ENCODE measurements around the gene GIMAP4. TPM values are rescaled to one million over a fixed set of nuclear protein-coding genes. Genes with fewer than 3 reads are reported as not detected.
"Not testable (repeated sequence)": the region's sequence is repeated elsewhere in the genome, so short reads cannot be mapped to it uniquely, and the experiment has no call there.

The GIMAP4 gene
- total RNA-seq, 1 donor from 2014 or later = 61.1 TPM

DNA sequence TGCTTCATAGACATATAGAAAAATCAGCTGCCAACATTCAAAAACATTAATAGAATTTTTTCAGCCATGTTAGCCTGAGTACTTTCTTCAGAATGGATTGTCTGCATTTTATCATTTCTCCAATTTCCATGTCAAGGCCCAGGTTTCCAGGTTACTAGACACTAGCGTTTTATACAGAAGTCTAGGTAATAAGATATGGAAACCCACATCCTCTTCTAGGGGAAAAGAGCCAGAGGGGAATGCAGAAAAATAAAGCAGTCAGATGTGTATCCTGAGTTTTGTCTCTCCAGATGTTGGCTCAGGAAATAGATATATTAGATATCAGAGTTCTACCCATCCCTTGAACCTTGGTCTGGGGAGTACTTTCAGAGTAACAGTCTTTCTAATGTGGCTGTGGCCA, 20.4 kb downstream of the GIMAP4 start:
- H3K4me1 Mint-ChIP-seq = peaks cover 46% of the 10 kb centered on the region
- DNase-seq = no peak
- no peaks in the 10 kb centered on the region for H3K27me3 Mint-ChIP-seq
- no peak overlapping the region for H3K4me3 Mint-ChIP-seq
- H3K36me3 Mint-ChIP-seq (ENCODE audit: low read depth) = peaks cover 48% of the 10 kb centered on the region
- H3K9me3 Mint-ChIP-seq = peaks cover 44% of the 10 kb centered on the region
- intact Hi-C loops (cut with micrococcal nuclease) = loop anchor here (5.0 kb wide), 2 partner anchors 150 to 165 kb away; partner anchors contain the start of gene GIMAP5
- H3K27ac Mint-ChIP-seq = no peak overlapping the region

DNA sequence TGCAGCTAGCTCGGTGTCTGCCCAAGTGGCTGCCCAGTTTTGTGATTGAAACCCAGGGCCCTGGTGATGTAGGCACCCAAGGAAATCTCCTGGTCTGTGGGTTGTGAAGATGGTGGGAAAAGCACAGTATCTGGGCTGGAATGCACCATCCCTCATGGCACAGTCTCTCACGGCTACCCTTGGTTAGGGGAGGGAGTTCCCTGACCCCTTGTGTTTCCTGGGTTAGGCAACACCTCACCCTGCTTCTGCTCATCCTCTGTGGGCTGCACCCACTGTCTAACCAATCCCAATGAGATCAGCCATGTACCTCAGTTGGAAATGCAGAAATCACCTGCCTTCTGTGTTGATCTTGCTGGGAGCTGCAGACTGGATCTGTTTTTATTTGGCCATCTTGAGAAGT, 27.6 kb downstream of the GIMAP4 start:
- DNase-seq = no peak
- intact Hi-C loops (cut with micrococcal nuclease) = no loop called here
- Mint-ChIP-seq H3K4me3 (no peak overlapping the region), H3K9me3 (peaks cover 63% of the 10 kb centered on the region), H3K36me3 (ENCODE audit: low read depth) (peaks cover 54% of the 10 kb centered on the region), H3K27ac (no peak overlapping the region), H3K27me3 (no peaks in the 10 kb centered on the region), H3K4me1 (peaks cover 28% of the 10 kb centered on the region)

DNA sequence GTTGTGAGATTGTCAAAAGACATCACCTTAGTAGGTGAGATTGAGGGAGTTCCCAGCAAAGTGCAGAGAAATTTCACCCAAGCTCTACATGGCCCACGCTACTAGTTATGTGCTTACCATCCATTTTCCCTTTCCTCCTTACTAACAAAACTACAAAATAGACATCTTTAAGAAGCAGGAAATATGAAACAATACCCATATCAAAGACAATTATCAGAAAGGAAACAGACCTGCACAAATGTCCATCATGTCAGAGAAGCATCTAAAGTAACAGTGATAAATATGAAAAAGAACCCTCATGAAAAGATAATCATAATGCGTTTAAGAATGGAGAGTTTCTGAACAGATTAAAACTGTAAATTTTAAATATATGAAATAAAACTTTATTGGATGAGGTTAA, 28.2 kb downstream of the GIMAP4 start:
- no peak for DNase-seq
- Mint-ChIP-seq H3K27ac (no peak overlapping the region), H3K4me1 (peaks cover 26% of the 10 kb centered on the region), H3K27me3 (no peaks in the 10 kb centered on the region), H3K4me3 (no peak overlapping the region), H3K9me3 (peaks cover 65% of the 10 kb centered on the region), H3K36me3 (ENCODE audit: low read depth) (peaks cover 58% of the 10 kb centered on the region)
- intact Hi-C loops (cut with micrococcal nuclease) = no loop called here

DNA sequence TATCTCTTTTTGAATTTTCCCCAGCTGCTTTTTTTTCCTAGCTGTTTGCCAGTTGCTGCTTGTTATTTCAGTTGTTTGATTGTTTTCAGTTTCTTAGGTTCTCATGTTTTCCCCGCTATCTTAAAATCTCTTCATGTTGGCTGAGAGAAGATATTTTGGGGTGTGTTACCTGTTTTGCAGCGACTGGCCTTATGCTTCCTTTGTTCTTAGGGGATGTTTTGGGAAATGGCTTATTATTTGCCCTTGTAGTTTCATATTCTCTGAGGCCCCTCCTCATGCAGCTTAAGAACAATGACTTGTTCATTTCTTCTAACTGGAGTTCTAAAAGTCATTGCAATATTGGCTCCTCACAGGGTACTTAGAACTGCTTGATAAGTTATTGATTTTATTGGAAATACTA, 36.4 kb downstream of the GIMAP4 start:
- Mint-ChIP-seq H3K4me3 (peak overlapping the region; percentile 28), H3K4me1 (peaks cover 23% of the 10 kb centered on the region), H3K36me3 (ENCODE audit: low read depth) (peaks cover 19% of the 10 kb centered on the region), H3K9me3 (peaks cover 14% of the 10 kb centered on the region), H3K27ac (peak overlapping the region; percentile 74)
- peak; percentile 76 for DNase-seq
- H3K27me3 Mint-ChIP-seq; intact Hi-C loops (cut with micrococcal nuclease): not testable (repeated sequence)

DNA sequence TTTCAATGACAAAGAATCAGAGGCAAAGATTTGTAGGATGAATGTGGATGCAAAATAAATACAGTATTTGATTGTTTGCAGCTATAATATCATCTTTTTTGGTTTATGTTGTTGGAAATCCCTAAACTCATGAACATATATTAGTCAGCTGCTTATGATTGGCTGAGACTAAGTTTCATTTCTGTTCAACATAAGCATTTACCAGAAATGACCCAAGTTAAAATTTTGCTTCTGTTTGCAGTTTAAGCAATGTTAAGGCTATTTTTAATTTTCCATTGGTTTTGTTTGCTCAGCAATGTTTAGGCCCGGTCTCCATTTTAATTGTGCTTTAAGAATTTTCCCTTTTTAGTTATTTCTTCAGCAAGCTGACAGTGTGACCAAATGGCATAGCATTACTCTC, 43.0 kb downstream of the GIMAP4 start:
- intact Hi-C loops (cut with micrococcal nuclease) = no loop called here
- peak overlapping the region; percentile 46 for H3K4me3 Mint-ChIP-seq
- peaks cover 24% of the 10 kb centered on the region for H3K36me3 Mint-ChIP-seq (ENCODE audit: low read depth)
- peak overlapping the region; percentile 92 for H3K27ac Mint-ChIP-seq
- no peak for DNase-seq
- peaks cover 56% of the 10 kb centered on the region for H3K4me1 Mint-ChIP-seq
- no peaks in the 10 kb centered on the region for H3K27me3 Mint-ChIP-seq
- peaks cover 24% of the 10 kb centered on the region for H3K9me3 Mint-ChIP-seq

DNA sequence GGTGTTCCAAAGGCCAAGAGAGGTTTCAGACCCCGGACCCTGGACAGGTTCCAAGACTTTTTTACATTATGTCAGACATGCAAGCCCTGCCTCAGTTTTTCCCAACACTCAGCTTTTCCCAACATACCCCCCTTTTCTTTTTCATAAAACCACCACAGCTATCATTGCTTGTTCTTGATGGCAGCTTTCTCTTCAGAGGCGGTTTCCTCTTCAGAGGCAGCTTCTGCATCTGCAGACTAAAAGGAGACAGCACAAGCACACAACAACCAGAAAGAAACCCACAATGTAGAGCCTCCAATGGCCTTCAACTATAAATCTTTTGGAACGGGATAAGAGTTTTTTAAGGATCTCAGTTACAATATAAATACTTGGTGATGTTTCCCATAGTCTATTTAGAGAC, 45.7 kb downstream of the GIMAP4 start:
- Mint-ChIP-seq H3K9me3 (peaks cover 24% of the 10 kb centered on the region), H3K36me3 (ENCODE audit: low read depth) (peaks cover 33% of the 10 kb centered on the region), H3K4me1 (peaks cover 61% of the 10 kb centered on the region), H3K27me3 (no peaks in the 10 kb centered on the region), H3K4me3 (peak overlapping the region; percentile 56), H3K27ac (peak overlapping the region; percentile 70)
- intact Hi-C loops (cut with micrococcal nuclease) = no loop called here
- DNase-seq = peak; percentile 66

DNA sequence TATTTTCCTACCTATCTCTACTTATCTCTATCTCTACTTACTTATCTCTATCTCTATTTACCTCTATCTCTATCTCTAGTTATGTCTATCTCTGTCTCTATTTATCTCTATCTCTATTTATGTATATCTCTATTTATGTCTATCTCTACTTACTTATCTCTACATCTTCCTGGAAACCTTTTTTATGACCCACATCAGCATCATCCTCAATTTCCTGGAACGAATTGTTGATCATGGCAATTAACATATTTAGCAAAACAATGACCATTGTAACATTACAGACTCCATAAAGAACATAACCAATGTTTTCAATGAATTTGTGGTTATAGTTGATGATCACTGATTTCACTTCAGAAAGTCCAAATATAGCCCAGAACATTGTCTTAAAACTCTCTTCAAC, 46.7 kb downstream of the GIMAP4 start:
- peak overlapping the region; percentile 63 for H3K4me3 Mint-ChIP-seq

DNA sequence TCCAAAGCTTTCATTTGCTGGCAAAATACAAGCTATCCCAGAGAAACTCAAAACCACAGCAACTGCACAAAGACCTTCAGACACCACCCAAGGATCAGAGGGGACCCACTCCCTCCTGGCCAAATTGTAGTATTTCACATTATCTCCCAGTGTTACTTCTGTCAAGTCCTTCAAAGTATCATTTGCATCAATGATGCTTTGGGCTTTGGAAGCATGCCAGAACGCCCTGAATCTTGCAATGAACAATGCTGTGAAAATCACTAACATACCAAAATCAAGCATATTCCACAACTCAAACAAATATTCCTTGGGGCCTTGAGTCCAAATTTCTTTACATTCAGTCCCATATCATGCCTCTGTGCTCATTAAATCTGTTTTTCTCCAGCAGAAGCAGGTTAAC, 47.2 kb downstream of the GIMAP4 start:
- H3K27me3 Mint-ChIP-seq; intact Hi-C loops (cut with micrococcal nuclease): not testable (repeated sequence)
- peaks cover 39% of the 10 kb centered on the region for H3K36me3 Mint-ChIP-seq (ENCODE audit: low read depth)
- H3K9me3 Mint-ChIP-seq = peaks cover 26% of the 10 kb centered on the region
- peak overlapping the region; percentile 70 for H3K27ac Mint-ChIP-seq
- peak overlapping the region; percentile 63 for H3K4me3 Mint-ChIP-seq
- peak; percentile 61 for DNase-seq
- peaks cover 57% of the 10 kb centered on the region for H3K4me1 Mint-ChIP-seq

More for the DNA sequence above, 46.7 kb downstream of the GIMAP4 start:
- no peak for DNase-seq
- H3K4me1 Mint-ChIP-seq = peaks cover 57% of the 10 kb centered on the region
- peaks cover 26% of the 10 kb centered on the region for H3K9me3 Mint-ChIP-seq
- H3K36me3 Mint-ChIP-seq (ENCODE audit: low read depth) = peaks cover 39% of the 10 kb centered on the region
- H3K27me3 Mint-ChIP-seq = no peaks in the 10 kb centered on the region
- intact Hi-C loops (cut with micrococcal nuclease) = no loop called here
- peak overlapping the region; percentile 70 for H3K27ac Mint-ChIP-seq

DNA sequence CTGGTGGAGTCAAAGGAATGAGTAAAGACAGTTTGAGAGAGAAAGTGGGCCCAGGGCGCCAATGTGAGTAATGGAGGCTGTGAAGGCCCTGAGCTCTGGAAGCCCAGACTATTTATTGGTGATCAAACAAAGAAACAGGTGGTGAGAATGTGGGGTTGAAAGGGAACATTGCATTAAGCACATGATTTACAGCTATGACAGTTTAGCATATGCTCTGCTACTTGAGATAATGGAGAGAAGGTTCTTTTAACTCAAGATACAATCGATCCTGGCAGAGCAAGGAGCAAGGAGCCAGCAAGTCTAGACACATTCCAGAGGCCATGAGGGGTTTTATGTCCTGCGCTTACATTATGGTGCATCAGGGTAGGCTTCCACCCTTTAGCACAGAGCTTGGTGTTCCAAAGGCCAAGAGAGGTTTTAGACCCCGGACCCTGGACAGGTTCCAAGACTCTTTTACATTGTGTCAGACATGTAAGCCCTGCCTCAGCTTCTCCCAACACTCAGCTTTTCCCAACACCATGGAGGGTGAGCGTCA, 48.1 kb downstream of the GIMAP4 start:
- peak overlapping the region; percentile 63 for H3K4me3 Mint-ChIP-seq
- intact Hi-C loops (cut with micrococcal nuclease); H3K27me3 Mint-ChIP-seq: not testable (repeated sequence)
- H3K9me3 Mint-ChIP-seq = peaks cover 21% of the 10 kb centered on the region
- peaks cover 39% of the 10 kb centered on the region for H3K36me3 Mint-ChIP-seq (ENCODE audit: low read depth)
- DNase-seq = peak; percentile 54
- H3K27ac Mint-ChIP-seq = peak overlapping the region; percentile 70
- peaks cover 57% of the 10 kb centered on the region for H3K4me1 Mint-ChIP-seq

DNA sequence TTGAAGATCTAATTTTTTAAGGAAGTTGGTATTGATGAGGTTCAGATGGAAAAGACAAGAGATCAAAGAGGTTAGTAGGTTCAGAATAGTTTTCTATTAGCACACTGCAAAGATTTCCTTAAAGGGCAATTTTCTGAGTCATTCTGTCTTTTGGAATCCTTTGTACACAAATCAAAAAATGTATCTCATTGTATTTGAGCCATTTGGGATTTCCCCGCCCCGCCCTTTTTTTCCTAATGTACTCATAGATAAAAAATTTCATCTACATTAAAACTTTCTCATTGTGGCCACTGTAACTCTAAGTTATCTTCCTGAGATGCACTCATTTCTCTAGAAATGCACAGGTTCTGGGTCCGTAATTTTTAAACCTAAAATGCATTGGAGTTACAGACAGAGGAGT, 52.9 kb downstream of the GIMAP4 start:
- Mint-ChIP-seq H3K4me1 (peaks cover 50% of the 10 kb centered on the region), H3K9me3 (peaks cover 5% of the 10 kb centered on the region), H3K27me3 (no peaks in the 10 kb centered on the region), H3K36me3 (ENCODE audit: low read depth) (peaks cover 36% of the 10 kb centered on the region), H3K4me3 (peak overlapping the region; percentile 63), H3K27ac (peak overlapping the region; percentile 85)
- DNase-seq = no peak
- intact Hi-C loops (cut with micrococcal nuclease) = loop anchor here (1.0 to 2.0 kb wide), 3 partner anchors 12 to 169 kb away; partner anchors contain the start of genes GIMAP6 and GIMAP8

DNA sequence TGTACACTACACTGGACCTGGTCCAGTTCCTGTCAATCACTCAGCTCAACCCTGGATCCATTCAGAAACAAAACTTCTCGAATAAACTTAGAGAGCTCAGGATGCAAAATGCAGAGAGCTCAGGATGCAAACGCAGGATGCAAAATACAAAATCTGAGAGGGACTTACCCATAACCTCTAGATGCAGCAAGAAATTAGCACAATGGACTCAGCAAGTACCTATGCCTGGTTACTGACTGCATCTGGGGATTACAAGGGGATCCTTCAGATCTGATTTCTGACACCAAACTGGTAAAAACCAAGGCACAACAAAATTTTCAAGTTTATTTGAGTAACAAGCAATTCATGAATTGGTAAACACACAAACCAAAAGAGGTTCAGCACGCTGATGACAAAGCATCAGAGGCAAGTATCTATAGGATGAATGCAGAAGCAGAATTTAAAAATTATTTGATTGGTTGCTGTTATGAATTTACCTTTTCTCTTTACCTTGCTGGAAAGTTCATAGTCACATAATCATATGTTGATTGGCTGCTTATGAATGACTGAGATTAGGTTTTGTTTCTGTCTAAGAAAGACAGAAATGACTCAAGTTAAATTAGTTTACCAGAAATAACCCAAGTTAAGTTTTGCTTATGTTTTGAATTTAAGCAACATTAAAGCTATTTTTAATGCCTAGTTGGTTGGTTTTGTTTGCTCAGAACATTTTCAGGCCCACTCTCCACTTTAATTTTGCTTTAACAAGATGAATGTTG, 53.6 kb downstream of the GIMAP4 start:
- Mint-ChIP-seq H3K4me3 (peak overlapping the region; percentile 63), H3K27ac (peak overlapping the region; percentile 85), H3K4me1 (peaks cover 51% of the 10 kb centered on the region), H3K36me3 (ENCODE audit: low read depth) (peaks cover 42% of the 10 kb centered on the region), H3K27me3 (no peaks in the 10 kb centered on the region), H3K9me3 (peaks cover 5% of the 10 kb centered on the region)
- DNase-seq = peak; percentile 67
- intact Hi-C loops (cut with micrococcal nuclease) = loop anchor here (1.0 to 2.0 kb wide), 5 partner anchors 12 to 170 kb away; partner anchors contain the start of genes GIMAP6 and GIMAP8

DNA sequence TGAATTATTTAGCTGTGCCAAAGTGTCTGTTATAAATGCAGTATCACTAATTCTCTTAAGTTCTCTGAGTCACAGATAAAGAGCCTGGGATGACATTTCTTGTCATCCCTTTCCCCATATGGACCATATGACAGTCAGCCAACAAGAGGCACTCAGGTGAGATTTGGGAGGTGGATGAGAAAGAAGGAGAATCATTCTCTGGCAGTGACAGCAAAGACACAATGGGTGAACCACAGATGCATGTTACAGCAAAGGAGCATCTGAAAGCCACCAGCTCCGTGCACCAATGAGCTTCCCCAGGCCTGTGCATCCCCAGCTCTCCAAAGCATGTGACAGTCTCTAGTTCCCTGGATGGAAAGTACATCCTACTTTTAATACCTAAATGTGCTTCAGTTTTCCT, 54.2 kb downstream of the GIMAP4 start:
- H3K9me3 Mint-ChIP-seq = peaks cover 5% of the 10 kb centered on the region
- peaks cover 57% of the 10 kb centered on the region for H3K4me1 Mint-ChIP-seq
- H3K4me3 Mint-ChIP-seq = peak overlapping the region; percentile 63
- peak overlapping the region; percentile 85 for H3K27ac Mint-ChIP-seq
- H3K27me3 Mint-ChIP-seq = no peaks in the 10 kb centered on the region
- intact Hi-C loops (cut with micrococcal nuclease) = loop anchor here (1.0 to 2.0 kb wide), 4 partner anchors 47 to 171 kb away; partner anchors contain the start of gene GIMAP8
- DNase-seq = peak; percentile 75
- peaks cover 48% of the 10 kb centered on the region for H3K36me3 Mint-ChIP-seq (ENCODE audit: low read depth)

All from activated CD4-positive, alpha-beta T cell treated with anti-CD3 and anti-CD28 coated beads, Interleukin-2, amount 10 ng/mL, durations not matched to agents 24 days and 14 days (primary cell).